ENCODE measurements around the gene PTGR2. TPM values are rescaled to one million over a fixed set of nuclear protein-coding genes. Genes with fewer than 3 reads are reported as not detected.

PTGR2 gene
- total and polyA plus RNA-seq, 4 donors = 4.2 to 9.5 (median 7.9) TPM

DNA sequence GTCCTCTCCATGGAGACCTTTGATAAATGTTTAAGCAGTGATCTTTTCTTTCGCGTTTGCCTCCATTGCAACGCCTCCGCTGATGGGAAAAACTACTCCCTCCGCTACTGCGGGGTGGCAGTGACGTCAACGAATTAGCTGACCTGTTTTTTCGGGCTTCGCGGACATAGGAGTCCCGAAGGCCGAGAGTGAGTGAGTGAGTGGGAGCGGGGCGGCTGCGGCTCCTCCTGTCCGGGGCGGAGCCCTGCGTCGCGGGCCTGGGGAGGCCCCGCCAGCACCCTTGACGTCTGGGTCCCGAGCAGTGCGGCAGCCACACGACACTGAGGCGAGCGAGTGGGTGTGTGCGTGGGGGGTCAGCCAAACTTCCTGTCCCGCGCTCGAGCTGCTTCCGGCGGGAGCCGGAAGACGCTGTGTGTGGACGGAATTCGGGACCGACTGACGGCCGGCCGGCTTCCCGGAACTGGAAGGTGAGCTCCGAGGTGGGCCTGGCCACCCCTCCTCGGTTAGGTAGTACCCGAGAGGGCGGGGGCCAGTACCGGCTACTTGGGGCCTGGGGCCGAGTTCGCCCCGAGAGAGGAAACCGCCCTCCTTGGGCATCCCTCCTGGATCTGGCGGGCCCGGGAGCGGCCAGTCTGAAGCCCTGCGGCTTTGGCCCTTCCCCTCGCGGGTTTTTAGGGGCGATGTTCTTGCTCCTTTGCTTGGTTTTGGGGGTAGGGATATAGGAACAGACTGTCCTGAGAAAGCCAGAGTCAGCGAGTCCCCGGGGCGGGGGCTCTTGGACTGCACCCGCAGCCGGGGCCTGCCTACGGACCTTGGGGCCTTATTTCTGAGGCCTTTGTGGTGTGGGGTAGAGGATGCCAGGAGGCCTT lies 35.1 kb downstream of the PTGR2 start, which contains the start of gene ZNF410:
Gene ZNF410 (plus strand): TSS at position 411 of the 869 bp plus-strand sequence. CDS start 5,317 bp downstream, outside the sequence.
- peak within 1 kb of the TSS; percentile 84 to 87 for H3K27ac ChIP-seq (ENCODE audit: low read depth in 1 of 2, low read length in 2 of 2)
- peak within 1 kb of the TSS; percentile 74 to 87 (median 85) for H3K4me3 ChIP-seq (ENCODE audit: low read depth in 1 of 3, low read length in 3 of 3)
- H3K9me3 ChIP-seq (ENCODE audit: control insufficient read depth in 4 of 4, low read length in 3 of 4) = no peaks in the 10 kb centered on the region
- H3K36me3 ChIP-seq (ENCODE audit: control insufficient read depth in 4 of 4, insufficient read depth in 3 of 4, low read depth in 1 of 4, low read length in 3 of 4) = peaks cover 0 to 2% (median 2%) of the 10 kb centered on the region in 4 donors
- under 1% methylated on average over 65 of the region's 65 CpGs for WGBS
- peak; percentile 89 for DNase-seq (ENCODE audit: low spot score)
- H3K27me3 ChIP-seq (ENCODE audit: control insufficient read depth in 4 of 4, insufficient read depth in 4 of 4, low read length in 3 of 4) = no peaks in the 10 kb centered on the region
- peaks cover 4 to 22% (median 13%) of the 10 kb centered on the region in 4 donors for H3K4me1 ChIP-seq (ENCODE audit: control insufficient read depth in 4 of 4, insufficient read depth in 4 of 4, low read length in 3 of 4)
- H3K9ac ChIP-seq (ENCODE audit: low read depth in 1 of 2, low read length in 2 of 2) = peak within 1 kb of the TSS; percentile 93 to 95
- TF ChIP-seq, protein P1, sequence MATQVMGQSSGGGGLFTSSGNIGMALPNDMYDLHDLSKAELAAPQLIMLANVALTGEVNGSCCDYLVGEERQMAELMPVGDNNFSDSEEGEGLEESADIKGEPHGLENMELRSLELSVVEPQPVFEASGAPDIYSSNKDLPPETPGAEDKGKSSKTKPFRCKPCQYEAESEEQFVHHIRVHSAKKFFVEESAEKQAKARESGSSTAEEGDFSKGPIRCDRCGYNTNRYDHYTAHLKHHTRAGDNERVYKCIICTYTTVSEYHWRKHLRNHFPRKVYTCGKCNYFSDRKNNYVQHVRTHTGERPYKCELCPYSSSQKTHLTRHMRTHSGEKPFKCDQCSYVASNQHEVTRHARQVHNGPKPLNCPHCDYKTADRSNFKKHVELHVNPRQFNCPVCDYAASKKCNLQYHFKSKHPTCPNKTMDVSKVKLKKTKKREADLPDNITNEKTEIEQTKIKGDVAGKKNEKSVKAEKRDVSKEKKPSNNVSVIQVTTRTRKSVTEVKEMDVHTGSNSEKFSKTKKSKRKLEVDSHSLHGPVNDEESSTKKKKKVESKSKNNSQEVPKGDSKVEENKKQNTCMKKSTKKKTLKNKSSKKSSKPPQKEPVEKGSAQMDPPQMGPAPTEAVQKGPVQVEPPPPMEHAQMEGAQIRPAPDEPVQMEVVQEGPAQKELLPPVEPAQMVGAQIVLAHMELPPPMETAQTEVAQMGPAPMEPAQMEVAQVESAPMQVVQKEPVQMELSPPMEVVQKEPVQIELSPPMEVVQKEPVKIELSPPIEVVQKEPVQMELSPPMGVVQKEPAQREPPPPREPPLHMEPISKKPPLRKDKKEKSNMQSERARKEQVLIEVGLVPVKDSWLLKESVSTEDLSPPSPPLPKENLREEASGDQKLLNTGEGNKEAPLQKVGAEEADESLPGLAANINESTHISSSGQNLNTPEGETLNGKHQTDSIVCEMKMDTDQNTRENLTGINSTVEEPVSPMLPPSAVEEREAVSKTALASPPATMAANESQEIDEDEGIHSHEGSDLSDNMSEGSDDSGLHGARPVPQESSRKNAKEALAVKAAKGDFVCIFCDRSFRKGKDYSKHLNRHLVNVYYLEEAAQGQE (IDR thresholded peaks at IDR 0.05) = peak; percentile 76
- TF ChIP-seq, protein P2, sequence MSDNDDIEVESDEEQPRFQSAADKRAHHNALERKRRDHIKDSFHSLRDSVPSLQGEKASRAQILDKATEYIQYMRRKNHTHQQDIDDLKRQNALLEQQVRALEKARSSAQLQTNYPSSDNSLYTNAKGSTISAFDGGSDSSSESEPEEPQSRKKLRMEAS (IDR thresholded peaks at IDR 0.05) = peak; percentile 97
- peak; percentile 59 for TF ChIP-seq NR2F2 (IDR thresholded peaks at IDR 0.05)
- TF ChIP-seq FOXA2 (IDR thresholded peaks at IDR 0.05) = peak; percentile 15
- TF ChIP-seq SP1 (IDR thresholded peaks at IDR 0.05) = peak; percentile 83
- TF ChIP-seq GABPA (IDR thresholded peaks at IDR 0.05 in 1 of 2, conservative IDR thresholded peaks at IDR 0.05 in 1 of 2) = peak; percentile 93 to 96
- TF ChIP-seq TAF1 (conservative IDR thresholded peaks at IDR 0.05) = peak; percentile 60
- TF ChIP-seq, protein P3, sequence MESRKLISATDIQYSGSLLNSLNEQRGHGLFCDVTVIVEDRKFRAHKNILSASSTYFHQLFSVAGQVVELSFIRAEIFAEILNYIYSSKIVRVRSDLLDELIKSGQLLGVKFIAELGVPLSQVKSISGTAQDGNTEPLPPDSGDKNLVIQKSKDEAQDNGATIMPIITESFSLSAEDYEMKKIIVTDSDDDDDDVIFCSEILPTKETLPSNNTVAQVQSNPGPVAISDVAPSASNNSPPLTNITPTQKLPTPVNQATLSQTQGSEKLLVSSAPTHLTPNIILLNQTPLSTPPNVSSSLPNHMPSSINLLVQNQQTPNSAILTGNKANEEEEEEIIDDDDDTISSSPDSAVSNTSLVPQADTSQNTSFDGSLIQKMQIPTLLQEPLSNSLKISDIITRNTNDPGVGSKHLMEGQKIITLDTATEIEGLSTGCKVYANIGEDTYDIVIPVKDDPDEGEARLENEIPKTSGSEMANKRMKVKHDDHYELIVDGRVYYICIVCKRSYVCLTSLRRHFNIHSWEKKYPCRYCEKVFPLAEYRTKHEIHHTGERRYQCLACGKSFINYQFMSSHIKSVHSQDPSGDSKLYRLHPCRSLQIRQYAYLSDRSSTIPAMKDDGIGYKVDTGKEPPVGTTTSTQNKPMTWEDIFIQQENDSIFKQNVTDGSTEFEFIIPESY (IDR thresholded peaks at IDR 0.05) = peak; percentile 65
- TF ChIP-seq RAD21 (IDR thresholded peaks at IDR 0.05) = peak; percentile 39 to 60
- peak; percentile 72 to 89 for TF ChIP-seq JUND (IDR thresholded peaks at IDR 0.05)
- TF ChIP-seq HNF4A (conservative IDR thresholded peaks at IDR 0.05) = peak; percentile 34 to 54
- TF ChIP-seq, protein P4, sequence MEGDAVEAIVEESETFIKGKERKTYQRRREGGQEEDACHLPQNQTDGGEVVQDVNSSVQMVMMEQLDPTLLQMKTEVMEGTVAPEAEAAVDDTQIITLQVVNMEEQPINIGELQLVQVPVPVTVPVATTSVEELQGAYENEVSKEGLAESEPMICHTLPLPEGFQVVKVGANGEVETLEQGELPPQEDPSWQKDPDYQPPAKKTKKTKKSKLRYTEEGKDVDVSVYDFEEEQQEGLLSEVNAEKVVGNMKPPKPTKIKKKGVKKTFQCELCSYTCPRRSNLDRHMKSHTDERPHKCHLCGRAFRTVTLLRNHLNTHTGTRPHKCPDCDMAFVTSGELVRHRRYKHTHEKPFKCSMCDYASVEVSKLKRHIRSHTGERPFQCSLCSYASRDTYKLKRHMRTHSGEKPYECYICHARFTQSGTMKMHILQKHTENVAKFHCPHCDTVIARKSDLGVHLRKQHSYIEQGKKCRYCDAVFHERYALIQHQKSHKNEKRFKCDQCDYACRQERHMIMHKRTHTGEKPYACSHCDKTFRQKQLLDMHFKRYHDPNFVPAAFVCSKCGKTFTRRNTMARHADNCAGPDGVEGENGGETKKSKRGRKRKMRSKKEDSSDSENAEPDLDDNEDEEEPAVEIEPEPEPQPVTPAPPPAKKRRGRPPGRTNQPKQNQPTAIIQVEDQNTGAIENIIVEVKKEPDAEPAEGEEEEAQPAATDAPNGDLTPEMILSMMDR (IDR thresholded peaks at IDR 0.05; ENCODE audit: low read depth, low read length, missing input control) = no peak
- TF ChIP-seq FOXA1 (IDR thresholded peaks at IDR 0.05) = peak; percentile 48
- peak; percentile 52 for TF ChIP-seq RXRA (IDR thresholded peaks at IDR 0.05)
- TF ChIP-seq EGR1 (IDR thresholded peaks at IDR 0.05; ENCODE audit: low read depth in 2 of 2) = peak; percentile 93 to 97
- peak; percentile 92 for TF ChIP-seq YY1 (IDR thresholded peaks at IDR 0.05)
- no peak for TF ChIP-seq HNF4G (IDR thresholded peaks at IDR 0.05)
- TF ChIP-seq, protein P5, sequence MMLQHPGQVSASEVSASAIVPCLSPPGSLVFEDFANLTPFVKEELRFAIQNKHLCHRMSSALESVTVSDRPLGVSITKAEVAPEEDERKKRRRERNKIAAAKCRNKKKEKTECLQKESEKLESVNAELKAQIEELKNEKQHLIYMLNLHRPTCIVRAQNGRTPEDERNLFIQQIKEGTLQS (IDR thresholded peaks at IDR 0.05) = no peak
